DND-41 (cell line): Measurements from ENCODE around the gene CYP46A1.

Experiments used
- ATAC-seq: fragments of 200-7000 bp; cut with Tn5 transposase; 3 replicates; pipeline ENCODE4 v1.9.1; 2021; ENCODE audit warnings: low read depth; ENCODE audit not compliant: insufficient read depth
- DNase-seq: peaks from one replicate; pipeline ENCODE4 v3.0.0-alpha.2; 2020
- H2AFZ ChIP-seq: 2 replicates; pipeline ENCODE4 v1.6.0; 2012; ENCODE audit warnings: low read depth, low read length
- H3K27ac ChIP-seq: 2 replicates; pipeline ENCODE4 v1.5.1; 2012; ENCODE audit warnings: low read length, inconsistent platforms
- H3K27me3 ChIP-seq: fragments of 200-600 bp; sonication (generic); 2 replicates; pipeline ENCODE4 v1.6.0; 2012; ENCODE audit warnings: low read length, mild to moderate bottlenecking, inconsistent platforms; ENCODE audit not compliant: insufficient read depth, poor library complexity
- H3K36me3 ChIP-seq: 2 replicates; pipeline ENCODE4 v1.5.1; 2012; ENCODE audit warnings: low read length, inconsistent platforms; ENCODE audit not compliant: insufficient read depth
- H3K4me1 ChIP-seq: 2 replicates; pipeline ENCODE4 v1.5.1; 2012; ENCODE audit warnings: mild to moderate bottlenecking, low read length; ENCODE audit not compliant: insufficient read depth
- H3K4me2 ChIP-seq: 2 replicates; pipeline ENCODE4 v1.6.0; 2012; ENCODE audit warnings: mild to moderate bottlenecking, moderate library complexity, low read length, inconsistent platforms; ENCODE audit not compliant: insufficient read depth
- H3K4me3 ChIP-seq, 2 experiments: fragments of 200-600 bp in 1 of 2; shearing (Covaris generic) in 1 of 2; 2 replicates each; pipeline ENCODE4 v1.5.1; 2012 to 2016; ENCODE audit warnings: inconsistent platforms in 2 of 2, low read length in 2 of 2, mild to moderate bottlenecking in 2 of 2, low read depth in 1 of 2, moderate library complexity in 1 of 2
- H3K79me2 ChIP-seq: 2 replicates; pipeline ENCODE4 v1.6.0; 2012; ENCODE audit warnings: low read length, inconsistent platforms; ENCODE audit not compliant: insufficient read depth
- H3K9ac ChIP-seq: 2 replicates; pipeline ENCODE4 v1.6.0; 2012; ENCODE audit warnings: low read depth, mild to moderate bottlenecking, inconsistent platforms, low read length, moderate library complexity
- H3K9me3 ChIP-seq: 2 replicates; pipeline ENCODE4 v1.5.1; 2012; ENCODE audit warnings: low read length, moderate library complexity, mild to moderate bottlenecking, inconsistent platforms; ENCODE audit not compliant: insufficient read depth, severe bottlenecking
- H4K20me1 ChIP-seq: 2 replicates; pipeline ENCODE4 v1.6.0; 2012; ENCODE audit warnings: low read length; ENCODE audit not compliant: insufficient read depth
- CTCF ChIP-seq: IDR thresholded peaks from 2 replicates; pipeline ENCODE4 v1.5.1; 2012; ENCODE audit warnings: borderline replicate concordance, low read length, moderate library complexity, mild to moderate bottlenecking; ENCODE audit not compliant: poor library complexity, severe bottlenecking; ENCODE audit errors: extremely low read depth
- EZH2 ChIP-seq: IDR thresholded peaks from 3 replicates; pipeline ENCODE4 v1.6.1; 2012; ENCODE audit warnings: borderline replicate concordance, low read depth, mild to moderate bottlenecking, moderate library complexity, low read length, inconsistent platforms; ENCODE audit not compliant: severe bottlenecking

CYP46A1 gene

GRCh38 chr14:99737451-99737951 is 53.4 kb downstream of the CYP46A1 start:
- H3K4me2 ChIP-seq = no peak overlapping the region
- no peak overlapping the region for H3K27ac ChIP-seq
- H3K4me3 ChIP-seq = no peak overlapping the region
- peaks cover 8% of the 10 kb centered on the region for H3K27me3 ChIP-seq
- no peak for ATAC-seq
- DNase-seq = no peak
- peaks cover 5% of the 10 kb centered on the region for H4K20me1 ChIP-seq
- no peaks in the 10 kb centered on the region for H3K4me1 ChIP-seq
- H2AFZ ChIP-seq = no peak overlapping the region
- no peaks in the 10 kb centered on the region for H3K9me3 ChIP-seq
- H3K36me3 ChIP-seq = no peaks in the 10 kb centered on the region
- H3K9ac ChIP-seq = no peak overlapping the region
- no peak for TF ChIP-seq CTCF
- TF ChIP-seq EZH2 = no peak
- no peaks in the 10 kb centered on the region for H3K79me2 ChIP-seq

- no peak overlapping the region for H3K4me3 ChIP-seq
- H3K79me2 ChIP-seq = no peaks in the 10 kb centered on the region
- no peaks in the 10 kb centered on the region for H3K9me3 ChIP-seq
- H3K4me2 ChIP-seq = no peak overlapping the region
- DNase-seq (no peak), ATAC-seq (no peak)
- H3K9ac ChIP-seq = no peak overlapping the region
- H2AFZ ChIP-seq = no peak overlapping the region
- H3K27me3 ChIP-seq = peaks cover 8% of the 10 kb centered on the region
- H3K4me1 ChIP-seq = no peaks in the 10 kb centered on the region
- no peaks in the 10 kb centered on the region for H3K36me3 ChIP-seq
- H3K27ac ChIP-seq = no peak overlapping the region
- H4K20me1 ChIP-seq = peaks cover 5% of the 10 kb centered on the region
- TF ChIP-seq EZH2 = no peak
- no peak for TF ChIP-seq CTCF
Measured at GRCh38 chr14:99737956-99738667, 54.0 kb downstream of the CYP46A1 start.

GRCh38 chr14:99740411-99740810 is 56.3 kb downstream of the CYP46A1 start:
- no peaks in the 10 kb centered on the region for H3K4me1 ChIP-seq
- no peak for DNase-seq
- no peaks in the 10 kb centered on the region for H3K79me2 ChIP-seq
- TF ChIP-seq CTCF = no peak
- TF ChIP-seq EZH2 = no peak
- no peaks in the 10 kb centered on the region for H3K36me3 ChIP-seq
- H3K4me2 ChIP-seq = no peak overlapping the region
- H2AFZ ChIP-seq = no peak overlapping the region
- H3K27ac ChIP-seq = no peak overlapping the region
- no peak overlapping the region for H3K9ac ChIP-seq
- no peak overlapping the region for H3K4me3 ChIP-seq
- peaks cover 7% of the 10 kb centered on the region for H3K27me3 ChIP-seq
- H4K20me1 ChIP-seq = peaks cover 2% of the 10 kb centered on the region; the same call in 1 of the 2 replicates
- no peak for ATAC-seq
- H3K9me3 ChIP-seq = no peaks in the 10 kb centered on the region
